OCI-LY3 (cell line): Measurements from ENCODE around the gene MTHFD1L.

ENCODE experiments used
- EZH2phosphoT487 ChIP-seq: fragments of 200-600 bp; shearing (Covaris generic); IDR thresholded peaks from 2 replicates; pipeline ENCODE4 v1.6.1; 2018; ENCODE audit warnings: antibody characterized with exemption, mixed run types, low read depth
- TF ChIP-seq, protein P1 (sequence below): fragments of 200-600, 300-600 bp; sonication (generic); IDR thresholded peaks from 2 replicates; pipeline ENCODE4 v1.5.1; 2014; ENCODE audit warnings: antibody characterized with exemption, low read length, low read depth

DNA sequence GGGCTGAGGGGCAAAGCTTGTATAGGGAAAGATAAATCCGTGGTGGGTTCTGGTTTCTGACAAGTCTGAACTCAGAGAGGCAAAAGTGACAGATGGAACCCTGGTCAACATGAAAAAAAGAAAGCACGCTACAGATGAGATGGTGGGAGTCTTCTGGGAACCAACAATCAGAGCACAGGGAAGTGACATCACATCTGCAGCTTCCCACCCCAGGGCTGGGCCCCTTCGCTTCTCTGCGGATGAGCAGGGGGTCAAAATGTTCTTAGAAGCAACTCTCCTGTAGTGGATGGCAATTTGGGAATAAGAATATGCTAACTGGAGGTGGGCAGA lies 245.0 kb downstream of the MTHFD1L start:
- TF ChIP-seq, protein P1, sequence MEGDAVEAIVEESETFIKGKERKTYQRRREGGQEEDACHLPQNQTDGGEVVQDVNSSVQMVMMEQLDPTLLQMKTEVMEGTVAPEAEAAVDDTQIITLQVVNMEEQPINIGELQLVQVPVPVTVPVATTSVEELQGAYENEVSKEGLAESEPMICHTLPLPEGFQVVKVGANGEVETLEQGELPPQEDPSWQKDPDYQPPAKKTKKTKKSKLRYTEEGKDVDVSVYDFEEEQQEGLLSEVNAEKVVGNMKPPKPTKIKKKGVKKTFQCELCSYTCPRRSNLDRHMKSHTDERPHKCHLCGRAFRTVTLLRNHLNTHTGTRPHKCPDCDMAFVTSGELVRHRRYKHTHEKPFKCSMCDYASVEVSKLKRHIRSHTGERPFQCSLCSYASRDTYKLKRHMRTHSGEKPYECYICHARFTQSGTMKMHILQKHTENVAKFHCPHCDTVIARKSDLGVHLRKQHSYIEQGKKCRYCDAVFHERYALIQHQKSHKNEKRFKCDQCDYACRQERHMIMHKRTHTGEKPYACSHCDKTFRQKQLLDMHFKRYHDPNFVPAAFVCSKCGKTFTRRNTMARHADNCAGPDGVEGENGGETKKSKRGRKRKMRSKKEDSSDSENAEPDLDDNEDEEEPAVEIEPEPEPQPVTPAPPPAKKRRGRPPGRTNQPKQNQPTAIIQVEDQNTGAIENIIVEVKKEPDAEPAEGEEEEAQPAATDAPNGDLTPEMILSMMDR = no peak
- no peak for TF ChIP-seq EZH2phosphoT487
